Tibial artery (tissue), 4 donors: ENCODE results near the gene MRPL42.

Source experiments
- DNase-seq, 2 donors: peaks; one replicate each; pipeline ENCODE4 v3.0.0-alpha.2; 2019
- H3K27ac ChIP-seq, 2 donors: fragments of 200-600 bp; sonication (generic) in 1 of 2; 1 replicate in 1 of 2; 2 replicates in 1 of 2; pipeline ENCODE4 v1.5.1; 2018 to 2019; ENCODE audit warnings: mild to moderate bottlenecking in 1 of 2
- H3K27me3 ChIP-seq, 2 donors: fragments of 200-600 bp; sonication (generic) in 1 of 2; one replicate each; pipeline versions ENCODE4 v1.5.1 to v1.6.0; 2016 to 2019
- H3K36me3 ChIP-seq, 3 donors: fragments of 200-600 bp; sonication (generic) in 2 of 3; one replicate each; pipeline ENCODE4 v1.5.1; 2016 to 2019; ENCODE audit warnings: mild to moderate bottlenecking in 2 of 3
- H3K4me1 ChIP-seq, 4 donors: fragments of 200-600 bp; sonication (generic) in 2 of 4; 1 replicate in 3 of 4; 2 replicates in 1 of 4; pipeline ENCODE4 v1.5.1; 2016 to 2019
- H3K4me3 ChIP-seq, 2 donors: fragments of 200-600 bp; sonication (generic) in 1 of 2; 1 replicate in 1 of 2; 2 replicates in 1 of 2; pipeline ENCODE4 v1.5.1; 2018 to 2019; ENCODE audit warnings: mild to moderate bottlenecking in 2 of 2
- H3K9me3 ChIP-seq, 3 donors: fragments of 200-600 bp; sonication (generic) in 1 of 3; one replicate each; pipeline ENCODE4 v1.5.1; 2016 to 2019
- intact Hi-C: fragments of 100-400 bp; cut with DNase I; formaldehyde crosslinking; loops from one replicate; pipeline ENCODE4 v1.15.0; 2023; ENCODE audit warnings: low total_unique reads
- TF ChIP-seq, protein P1 (sequence below), 2 experiments: fragments of 200-600 bp in 1 of 2; fragments of 450-650 bp in 1 of 2; IDR thresholded peaks; one replicate each; pipeline ENCODE4 v1.5.1; 2017 to 2019; ENCODE audit warnings: antibody characterized with exemption in 2 of 2, mild to moderate bottlenecking in 1 of 2, moderate library complexity in 1 of 2

MRPL42 gene

DNA sequence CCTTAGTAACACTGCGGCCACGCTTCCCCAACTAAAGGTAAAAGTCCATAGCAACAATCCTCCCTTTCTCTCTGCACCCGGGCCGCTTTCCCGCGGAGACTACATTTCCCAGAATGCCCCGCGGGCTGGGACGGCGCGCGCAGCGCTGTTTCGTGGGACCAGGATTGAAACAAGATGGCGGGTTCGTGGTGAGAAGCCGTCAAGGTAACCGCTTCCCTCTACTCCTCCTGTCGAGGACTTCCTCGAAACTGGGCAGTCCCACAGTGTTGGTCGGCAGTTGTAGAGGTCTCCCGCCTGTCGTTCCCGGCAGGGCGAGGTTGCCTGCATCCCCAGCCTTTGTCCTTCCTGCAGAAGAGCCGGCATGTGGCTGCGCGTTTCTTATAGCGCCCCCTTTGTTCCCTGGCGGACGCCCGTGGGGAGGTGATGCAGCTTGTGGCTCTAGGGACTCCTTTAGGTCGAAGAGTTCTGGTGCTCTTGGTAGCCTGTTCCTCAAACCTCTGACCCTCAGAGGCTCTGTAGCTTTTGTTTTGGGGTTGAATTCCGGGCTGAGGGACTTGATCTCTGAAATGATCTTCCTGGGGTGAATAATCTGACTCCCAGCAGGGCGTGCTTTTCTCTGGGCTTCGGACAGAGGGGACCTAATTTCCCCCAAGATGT lies at the start of gene MRPL42:
Gene MRPL42, plus strand, starts transcription at position 164 of the 657 bp plus-strand sequence. CDS start 1,772 bp downstream, outside the sequence.
- H3K27ac ChIP-seq = peak within 1 kb of the TSS; percentile 83 to 86
- no peaks in the 10 kb centered on the region for H3K27me3 ChIP-seq
- peak; percentile 85 to 94 for DNase-seq
- TF ChIP-seq, protein P1, sequence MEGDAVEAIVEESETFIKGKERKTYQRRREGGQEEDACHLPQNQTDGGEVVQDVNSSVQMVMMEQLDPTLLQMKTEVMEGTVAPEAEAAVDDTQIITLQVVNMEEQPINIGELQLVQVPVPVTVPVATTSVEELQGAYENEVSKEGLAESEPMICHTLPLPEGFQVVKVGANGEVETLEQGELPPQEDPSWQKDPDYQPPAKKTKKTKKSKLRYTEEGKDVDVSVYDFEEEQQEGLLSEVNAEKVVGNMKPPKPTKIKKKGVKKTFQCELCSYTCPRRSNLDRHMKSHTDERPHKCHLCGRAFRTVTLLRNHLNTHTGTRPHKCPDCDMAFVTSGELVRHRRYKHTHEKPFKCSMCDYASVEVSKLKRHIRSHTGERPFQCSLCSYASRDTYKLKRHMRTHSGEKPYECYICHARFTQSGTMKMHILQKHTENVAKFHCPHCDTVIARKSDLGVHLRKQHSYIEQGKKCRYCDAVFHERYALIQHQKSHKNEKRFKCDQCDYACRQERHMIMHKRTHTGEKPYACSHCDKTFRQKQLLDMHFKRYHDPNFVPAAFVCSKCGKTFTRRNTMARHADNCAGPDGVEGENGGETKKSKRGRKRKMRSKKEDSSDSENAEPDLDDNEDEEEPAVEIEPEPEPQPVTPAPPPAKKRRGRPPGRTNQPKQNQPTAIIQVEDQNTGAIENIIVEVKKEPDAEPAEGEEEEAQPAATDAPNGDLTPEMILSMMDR (IDR thresholded peaks at IDR 0.05) = peak; percentile 52 to 54
- H3K36me3 ChIP-seq = no peaks in the 10 kb centered on the region
- no peaks in the 10 kb centered on the region for H3K9me3 ChIP-seq
- H3K4me1 ChIP-seq = peaks cover 0 to 20% (median 9%) of the 10 kb centered on the region in 4 donors
- intact Hi-C loops = no loop called here
- peak within 1 kb of the TSS; percentile 70 to 73 for H3K4me3 ChIP-seq

DNA sequence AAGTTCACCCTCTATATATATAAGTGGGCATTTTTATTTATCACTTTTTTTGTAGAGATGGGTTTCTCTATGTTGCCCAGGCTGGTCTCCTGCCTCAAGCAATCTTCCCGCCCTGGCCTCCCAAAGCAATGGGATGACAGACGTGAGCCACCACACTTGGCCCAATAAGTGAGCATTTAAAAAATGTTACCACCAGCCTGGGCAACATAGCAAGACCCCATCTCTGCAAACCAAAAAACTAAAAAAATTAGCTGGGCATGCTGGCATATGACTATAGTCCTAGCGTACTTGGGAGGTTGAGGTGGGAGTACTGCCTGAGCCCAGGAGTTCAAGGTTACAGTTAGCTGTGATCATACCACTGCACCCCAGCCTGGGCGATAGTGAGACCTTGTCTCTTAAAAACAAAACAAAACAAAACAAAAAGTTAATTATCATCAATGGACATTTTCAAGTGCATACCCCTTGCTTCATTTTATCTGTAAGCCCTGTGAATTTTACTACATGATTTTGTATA lies 49.3 kb upstream of the MRPL42 start:
- DNase-seq = no peak
- Histone ChIP-seq H3K36me3 (no peaks in the 10 kb centered on the region), H3K9me3 (no peaks in the 10 kb centered on the region), H3K4me1 (peaks cover 0 to 63% (median 12%) of the 10 kb centered on the region in 4 donors), H3K27me3 (no peaks in the 10 kb centered on the region), H3K27ac (no peak overlapping the region), H3K4me3 (no peak overlapping the region)
- TF ChIP-seq, protein P1 (IDR thresholded peaks at IDR 0.05) = no peak
- intact Hi-C loops = loop anchor here (5.0 kb wide), 1 partner anchor 431 kb away; no protein-coding TSS in a partner anchor

DNA sequence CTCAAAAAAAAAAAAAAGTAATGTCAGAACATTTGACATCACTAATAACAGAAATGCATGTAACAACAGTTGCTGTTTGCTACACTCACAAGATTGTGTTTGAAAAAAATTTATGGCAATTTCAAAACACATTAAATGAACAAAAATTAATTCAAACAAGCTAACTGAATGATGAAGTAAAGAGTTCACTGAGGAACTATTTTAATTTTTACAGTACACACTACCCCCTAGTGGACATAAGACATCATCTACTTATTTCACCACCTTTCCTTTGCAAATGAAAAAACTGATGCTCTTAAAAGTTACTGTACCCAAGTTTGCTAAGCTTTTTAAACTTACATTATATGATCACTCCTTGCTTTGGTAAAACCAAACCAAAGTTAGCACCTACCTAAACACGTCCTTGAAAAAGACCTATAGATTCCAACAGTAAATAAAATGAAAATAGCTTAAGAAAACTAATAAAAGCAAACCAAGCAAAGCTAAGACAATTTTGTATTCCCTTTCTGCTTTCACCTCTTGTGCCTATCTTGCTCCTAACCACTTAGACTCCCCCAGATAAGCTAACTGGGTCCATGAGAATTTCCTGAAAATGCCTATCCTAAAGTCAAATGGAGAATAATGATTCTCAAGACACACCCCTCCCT lies 47.8 kb upstream of the MRPL42 start:
- Histone ChIP-seq H3K27me3 (no peaks in the 10 kb centered on the region), H3K36me3 (no peaks in the 10 kb centered on the region), H3K4me3 (peak overlapping the region in 1 of 2 donors; percentile 15), H3K9me3 (no peaks in the 10 kb centered on the region), H3K27ac (no peak overlapping the region), H3K4me1 (peaks cover 0 to 65% (median 13%) of the 10 kb centered on the region in 4 donors)
- TF ChIP-seq, protein P1 (IDR thresholded peaks at IDR 0.05) = peak; percentile 59 to 78
- DNase-seq = no peak
- intact Hi-C loops = loop anchor here (5.0 kb wide), 1 partner anchor 432 kb away; no protein-coding TSS in a partner anchor

DNA sequence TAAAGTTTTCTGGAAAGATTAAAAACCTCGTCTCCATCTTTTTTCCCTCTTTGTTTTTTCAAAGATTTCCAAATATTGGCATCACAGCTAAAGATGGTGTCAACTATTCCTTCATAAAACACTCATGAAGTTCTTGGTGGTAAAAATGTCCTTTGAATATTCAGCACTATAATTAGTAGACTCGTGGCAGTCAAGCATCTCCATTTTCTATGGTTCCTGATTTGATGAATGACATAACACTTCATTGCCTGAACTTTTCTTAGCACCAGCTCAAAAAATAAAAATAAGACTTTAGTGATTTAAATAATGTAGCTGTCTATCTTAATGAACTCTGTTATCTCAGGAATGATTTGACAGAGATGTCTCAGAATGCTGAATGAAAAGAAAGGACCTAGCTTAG lies 45.3 kb upstream of the MRPL42 start:
- TF ChIP-seq, protein P1 (IDR thresholded peaks at IDR 0.05) = no peak
- Histone ChIP-seq H3K4me1 (peaks cover 0 to 65% (median 24%) of the 10 kb centered on the region in 4 donors), H3K36me3 (no peaks in the 10 kb centered on the region), H3K27ac (no peak overlapping the region), H3K27me3 (no peaks in the 10 kb centered on the region), H3K9me3 (no peaks in the 10 kb centered on the region), H3K4me3 (no peak overlapping the region)
- intact Hi-C loops = no loop called here
- no peak for DNase-seq

DNA sequence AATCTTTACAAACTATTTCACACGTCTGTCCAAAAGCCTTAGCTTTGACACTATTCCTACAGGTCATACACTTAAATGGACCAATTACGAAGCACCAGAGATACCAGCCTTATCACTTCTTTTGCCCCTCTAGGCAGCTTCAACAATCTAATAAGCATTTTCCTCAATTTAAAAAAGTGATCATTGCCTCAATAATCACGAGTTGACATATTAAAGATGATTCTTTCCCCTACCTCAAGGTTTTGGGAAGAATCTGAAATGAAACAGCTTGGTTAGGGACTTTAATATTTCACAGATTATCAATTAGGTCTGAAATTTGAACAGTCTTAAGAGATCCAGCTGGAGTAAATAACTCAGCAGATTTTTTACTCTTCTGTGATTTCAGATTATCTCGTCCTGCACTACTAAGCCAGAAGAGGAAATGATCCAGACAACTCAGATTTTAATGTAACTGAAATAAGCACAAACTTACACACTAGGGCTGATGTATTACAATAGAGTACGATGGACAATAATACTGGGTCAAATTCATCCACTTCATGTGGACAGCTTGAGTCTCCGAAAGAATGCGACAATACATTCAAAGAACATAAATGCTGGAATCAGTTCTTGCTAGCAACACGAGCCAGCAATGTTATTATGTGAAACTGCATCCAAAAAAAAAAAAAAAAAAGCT lies 41.4 kb upstream of the MRPL42 start:
- Histone ChIP-seq H3K36me3 (no peaks in the 10 kb centered on the region), H3K27ac (peak overlapping the region in 1 of 2 donors; percentile 31), H3K9me3 (no peaks in the 10 kb centered on the region), H3K4me3 (no peak overlapping the region), H3K4me1 (peaks cover 0 to 80% (median 31%) of the 10 kb centered on the region in 4 donors), H3K27me3 (no peaks in the 10 kb centered on the region)
- intact Hi-C loops = no loop called here
- TF ChIP-seq, protein P1 (IDR thresholded peaks at IDR 0.05) = no peak
- DNase-seq = no peak
